HG03039 (cell line): ENCODE measurements around the gene LVRN.
A peak's percentile ranks its signal among the peaks of the same experiment; 100 is the strongest.

Experiments
- ATAC-seq: cut with Tn5 transposase; IDR thresholded peaks from one replicate; pipeline ENCODE4 v1.9.1; 2021; ENCODE audit warnings: mild to moderate bottlenecking, moderate library complexity; ENCODE audit not compliant: unreplicated experiment

LVRN gene

GRCh38 chr5:115954144-115954543, 8.1 kb upstream of the LVRN start:
- ATAC-seq = no peak

- ATAC-seq = no peak
Measured at GRCh38 chr5:115956957-115957356, 5.3 kb upstream of the LVRN start.

DNA sequence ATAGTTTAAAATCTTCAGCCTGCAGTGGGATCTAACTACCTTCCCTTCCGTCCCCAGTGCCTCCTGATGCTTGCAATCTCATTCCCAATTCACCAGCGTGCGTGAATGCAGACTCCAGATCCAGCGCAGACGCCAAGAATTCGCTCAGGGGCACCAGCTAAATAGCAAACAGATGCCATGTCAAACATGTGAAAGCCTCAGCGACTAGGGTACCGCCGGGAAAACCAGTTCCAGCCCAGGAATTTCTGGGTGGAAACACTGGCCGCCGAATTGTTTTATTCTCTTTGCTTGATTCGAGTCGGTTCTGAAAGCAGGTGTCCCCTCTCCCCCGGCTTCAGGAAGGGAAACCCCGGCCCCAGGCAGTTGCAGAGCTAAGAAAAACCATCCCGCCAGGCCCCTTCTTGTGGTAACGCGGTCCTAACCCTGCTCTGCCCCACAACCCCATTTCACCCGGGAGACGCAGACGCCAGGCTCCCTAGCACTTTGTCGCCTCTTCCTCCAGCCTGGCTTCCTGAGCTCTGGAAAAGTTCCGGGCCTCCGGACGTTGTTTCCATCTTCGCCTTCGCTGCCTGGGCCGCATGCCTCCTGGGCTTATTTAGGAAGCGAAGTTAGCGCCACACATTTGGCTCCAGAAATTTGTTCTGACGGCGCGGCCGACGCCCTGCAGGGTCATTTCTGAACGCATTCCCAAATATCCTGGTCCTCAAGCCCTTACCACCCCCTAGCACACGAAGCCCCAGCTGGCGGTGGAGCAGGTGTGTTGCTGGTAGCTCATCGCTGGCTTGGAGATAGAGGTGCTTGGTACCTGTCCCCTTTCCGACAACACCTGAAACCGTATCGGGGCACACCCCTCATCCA, 665 bp upstream of the LVRN start:
- no peak for ATAC-seq

- ATAC-seq = no peak
Measured at GRCh38 chr5:115962565-115963402, 509 bp downstream of the LVRN start.

DNA sequence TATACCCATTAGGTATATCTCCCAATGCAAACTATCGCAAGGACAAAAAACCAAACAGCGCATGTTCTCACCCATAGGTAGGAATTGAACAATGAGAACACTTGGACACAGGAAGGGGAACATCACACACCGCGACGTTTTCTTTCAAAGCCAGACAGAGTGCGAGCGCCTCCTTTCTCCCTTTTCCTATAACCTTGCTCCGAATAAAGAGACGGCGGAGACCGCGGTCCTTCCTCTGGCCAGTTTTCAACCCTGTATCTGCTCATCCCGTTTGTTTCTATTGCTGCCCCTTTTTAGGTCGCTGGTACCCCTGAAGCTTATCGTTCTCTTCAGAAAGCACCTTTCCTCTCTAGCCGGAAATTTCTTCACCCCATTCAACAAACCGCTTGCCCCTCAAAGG, 1.3 kb downstream of the LVRN start:
- ATAC-seq = no peak

- ATAC-seq = no peak
Measured at GRCh38 chr5:115968770-115969169, 6.5 kb downstream of the LVRN start.

- peak; percentile 59 for ATAC-seq
Measured at GRCh38 chr5:115977096-115977495, 14.8 kb downstream of the LVRN start.

GRCh38 chr5:115977988-115978387, 15.7 kb downstream of the LVRN start:
- ATAC-seq = no peak

- no peak for ATAC-seq
Measured at GRCh38 chr5:115978779-115979178, 16.5 kb downstream of the LVRN start.

DNA sequence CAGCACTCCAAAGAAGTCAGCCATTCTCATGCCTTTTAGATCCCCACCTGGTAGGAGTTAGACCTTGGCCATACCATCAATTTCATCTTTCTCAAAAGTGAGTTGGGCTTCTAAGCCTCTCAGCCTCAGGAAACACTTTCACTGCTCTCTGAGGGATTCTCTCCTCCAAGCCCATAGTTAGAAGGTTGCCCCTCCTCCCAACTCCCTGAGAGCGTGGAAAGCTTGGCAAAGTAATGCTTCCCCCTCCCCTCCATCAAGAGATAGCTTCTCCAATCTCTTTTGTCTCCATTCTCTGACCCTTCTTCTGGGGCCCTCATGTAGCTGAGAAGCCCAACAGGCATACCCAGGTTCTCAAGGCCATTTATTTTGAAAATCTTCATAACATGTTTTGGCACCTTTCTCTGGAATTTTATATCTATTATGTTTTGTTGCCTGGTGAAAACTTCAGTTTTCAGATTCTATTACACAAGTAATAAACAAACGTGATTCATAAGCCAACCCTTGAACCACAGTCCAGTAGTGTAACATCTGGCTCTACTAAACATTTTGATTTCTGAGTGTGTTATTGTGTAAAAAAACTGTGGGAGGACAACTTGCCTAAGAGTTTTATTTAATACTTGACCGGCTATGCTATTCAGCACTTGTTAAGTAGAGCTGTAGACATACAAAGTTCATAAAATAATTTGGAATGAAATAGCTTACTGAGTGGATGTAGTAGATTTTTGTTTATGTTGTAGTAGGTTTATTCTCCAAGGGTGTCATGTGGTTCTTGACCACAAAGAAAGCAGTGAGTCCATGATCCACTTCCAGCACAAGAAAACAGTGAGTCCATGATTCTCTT, 17.1 kb downstream of the LVRN start:
- no peak for ATAC-seq

DNA sequence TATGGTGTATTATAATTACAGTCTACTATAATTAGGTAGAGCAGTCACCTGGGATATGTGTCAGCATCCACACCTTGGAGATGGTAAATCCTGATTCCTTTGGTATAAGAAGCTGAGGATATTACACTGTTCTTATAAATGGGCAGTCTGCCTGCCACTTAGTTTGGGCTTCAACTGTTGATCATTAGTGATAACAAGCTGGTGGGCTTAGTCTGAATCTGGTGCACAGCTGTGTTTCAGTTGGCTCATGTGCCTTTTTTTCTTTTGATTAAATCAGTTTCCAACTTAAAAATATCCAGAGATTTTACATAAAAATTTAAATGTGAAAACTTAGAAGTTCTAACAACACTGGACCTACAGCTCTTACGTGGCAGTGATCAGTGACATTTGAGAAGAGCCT, 21.2 kb downstream of the LVRN start:
- no peak for ATAC-seq

- ATAC-seq = no peak
Measured at GRCh38 chr5:115985802-115986757, 23.8 kb downstream of the LVRN start.

DNA sequence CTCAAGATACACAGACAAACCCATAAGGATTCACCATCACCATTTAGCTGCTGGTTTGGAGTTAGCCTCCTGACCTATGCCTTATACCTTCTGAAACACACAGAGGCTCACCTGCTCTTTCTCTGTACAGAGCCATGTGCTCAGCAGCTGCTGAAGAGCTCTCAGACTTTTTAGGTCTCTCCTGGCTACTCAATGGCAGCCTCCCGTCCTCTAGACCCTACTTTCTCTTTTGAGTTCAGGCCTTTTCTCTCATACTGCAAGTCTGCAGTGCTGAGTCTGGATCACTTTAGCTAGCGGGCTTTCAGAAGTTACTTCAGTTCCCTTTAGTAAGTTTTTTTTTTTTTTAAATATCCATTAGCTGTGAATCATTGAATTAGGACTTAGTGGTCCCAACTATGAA, 25.7 kb downstream of the LVRN start:
- no peak for ATAC-seq

- ATAC-seq = no peak
Measured at GRCh38 chr5:115992848-115993350, 30.6 kb downstream of the LVRN start.

DNA sequence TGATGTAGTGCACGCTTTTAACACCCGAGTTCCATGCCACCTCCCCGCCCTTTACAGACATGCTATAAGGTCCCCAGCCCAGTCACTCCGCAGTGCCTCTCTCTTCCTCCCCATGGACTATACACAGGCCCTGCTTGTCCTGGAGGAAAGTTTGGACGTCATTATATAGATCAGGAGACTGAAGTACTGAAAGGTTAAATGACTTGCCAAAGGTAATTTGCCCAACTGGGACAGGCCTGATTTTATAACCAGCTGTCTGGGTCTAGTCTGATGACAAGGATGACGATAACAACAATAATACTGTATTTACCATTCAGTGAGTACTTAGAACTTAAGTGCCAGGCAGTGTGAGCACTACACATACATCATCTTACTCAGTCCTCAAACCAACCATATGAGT, 33.1 kb downstream of the LVRN start:
- ATAC-seq = no peak

DNA sequence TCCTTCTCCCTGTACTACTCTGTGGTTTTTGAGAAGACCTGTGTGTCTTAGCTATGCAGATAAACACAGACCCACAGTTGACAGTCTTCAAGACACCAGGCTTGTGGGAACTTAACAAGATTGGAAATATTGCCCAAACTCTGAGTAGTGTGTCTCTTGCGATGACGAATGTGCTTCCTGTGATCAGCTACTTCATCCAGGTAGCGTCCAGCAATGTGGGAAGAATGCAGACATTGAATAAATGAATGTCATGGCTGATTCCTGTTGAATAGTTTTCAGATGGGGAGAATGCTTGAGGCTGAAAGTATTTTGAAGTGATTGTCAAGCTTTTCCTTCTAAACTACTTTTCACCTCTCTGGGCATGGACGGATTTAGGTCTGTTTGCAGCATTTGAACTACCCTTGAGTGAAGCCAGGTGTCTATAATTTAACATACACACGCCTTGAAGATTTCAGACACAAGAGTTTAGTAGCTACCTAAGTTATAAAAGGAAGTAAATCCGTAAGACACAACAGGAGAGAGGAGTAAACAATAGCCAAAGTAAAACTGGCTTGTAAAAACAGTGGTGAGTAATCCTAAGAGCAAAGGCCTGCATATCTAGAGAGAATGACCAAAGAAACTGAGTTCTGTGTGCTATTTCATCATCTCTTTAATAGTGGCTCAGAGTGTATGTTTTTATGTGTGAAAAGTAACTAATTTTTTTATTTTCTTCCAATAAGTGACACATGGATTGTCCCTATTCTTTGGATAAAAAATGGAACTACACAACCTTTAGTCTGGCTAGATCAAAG, 40.0 kb downstream of the LVRN start:
- no peak for ATAC-seq

- ATAC-seq = no peak
Measured at GRCh38 chr5:116004248-116004647, 42.0 kb downstream of the LVRN start.

DNA sequence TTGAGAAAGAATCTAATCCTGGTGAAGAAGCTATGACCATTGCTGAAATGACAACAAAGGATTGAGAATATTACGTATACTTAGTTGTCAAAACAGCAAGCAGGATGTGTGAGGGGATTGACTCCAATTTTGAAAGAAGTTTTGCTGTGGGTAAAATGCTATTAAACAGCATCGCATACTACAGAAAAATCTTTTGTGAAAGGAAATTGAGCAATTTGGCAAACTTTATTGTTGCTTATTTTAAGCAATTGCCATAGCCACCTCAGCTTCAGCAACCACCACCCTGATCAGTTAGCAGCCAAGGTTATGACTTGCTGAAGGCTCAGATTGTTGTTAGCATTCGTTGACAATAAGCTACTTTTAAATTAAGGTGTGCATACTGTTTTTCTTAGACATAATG, 47.5 kb downstream of the LVRN start:
- ATAC-seq = no peak

DNA sequence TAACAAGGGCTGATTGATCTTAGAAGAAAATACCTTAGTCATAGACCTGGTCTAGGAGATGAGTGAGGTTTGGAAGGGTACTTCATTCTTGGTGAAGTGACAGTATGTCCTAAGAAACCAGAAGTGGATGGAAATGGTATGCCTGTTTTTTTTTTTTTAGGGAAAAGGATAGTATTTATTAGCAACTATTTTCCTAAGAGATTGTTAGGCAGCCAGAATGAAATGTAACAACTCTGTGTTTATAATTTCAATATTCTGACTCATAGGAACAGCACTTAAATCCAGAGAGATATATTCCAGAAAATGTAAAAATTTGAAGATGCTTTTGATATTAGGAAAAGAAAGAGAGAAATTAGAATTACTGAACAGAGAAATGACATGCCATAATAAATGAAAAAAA, 48.8 kb downstream of the LVRN start:
- ATAC-seq = no peak
